HG03060 (cell line): ENCODE results near the gene RNF208.

Source experiments
- ATAC-seq: cut with Tn5 transposase; IDR thresholded peaks from one replicate; pipeline ENCODE4 v1.9.1; 2021; ENCODE audit warnings: low read depth, moderate number of reproducible peaks; ENCODE audit not compliant: unreplicated experiment

RNF208 gene

GRCh38 chr9:137228506-137228967 is 6.5 kb upstream of the RNF208 start:
- ATAC-seq, result no peak

- no peak for ATAC-seq
Observed at GRCh38 chr9:137227853-137228505, 5.9 kb upstream of the RNF208 start.

GRCh38 chr9:137227054-137227852 is 5.2 kb upstream of the RNF208 start, which contains the start of gene RNF224:
RNF224 (plus strand) TSS chr9:137227502; CDS start chr9:137228336, 834 bp downstream.
- no peak for ATAC-seq

- ATAC-seq, result no peak
Observed at GRCh38 chr9:137226338-137227053, 4.5 kb upstream of the RNF208 start.

GRCh38 chr9:137225699-137226331 is 3.8 kb upstream of the RNF208 start:
- ATAC-seq, result no peak

GRCh38 chr9:137224830-137225694 is 3.0 kb upstream of the RNF208 start, which contains the start of gene CYSRT1:
CYSRT1 (plus strand) TSS chr9:137225174; CDS start chr9:137225622, 448 bp downstream.
- ATAC-seq, result no peak

- peak; percentile 76 for ATAC-seq
Observed at GRCh38 chr9:137223078-137223970, 1.3 kb upstream of the RNF208 start.

- no peak for ATAC-seq
Observed at GRCh38 chr9:137221506-137222111, 431 bp downstream of the RNF208 start.

- no peak for ATAC-seq
Observed at GRCh38 chr9:137221095-137221505, 940 bp downstream of the RNF208 start.

- no peak for ATAC-seq
Observed at GRCh38 chr9:137220317-137221094, 1.5 kb downstream of the RNF208 start.

GRCh38 chr9:137219757-137220316 is 2.2 kb downstream of the RNF208 start:
- no peak for ATAC-seq

GRCh38 chr9:137218754-137219271 is 3.2 kb downstream of the RNF208 start:
- ATAC-seq, result no peak

- no peak for ATAC-seq
Observed at GRCh38 chr9:137218212-137218753, 3.8 kb downstream of the RNF208 start.

- no peak for ATAC-seq
Observed at GRCh38 chr9:137217276-137218211, 4.5 kb downstream of the RNF208 start.

- ATAC-seq, result no peak
Observed at GRCh38 chr9:137216188-137216965, 5.7 kb downstream of the RNF208 start.
